OCI-LY3 (cell line): ENCODE results near the gene CAMKMT.

Experiments
- H2AFZ ChIP-seq: fragments of 200-600, 300-600 bp; shearing (Covaris generic); 2 replicates; pipeline ENCODE4 v1.6.0; 2014; ENCODE audit warnings: antibody characterized with exemption, low read depth, low read length
- H3K27ac ChIP-seq: fragments of 200-600, 300-600 bp; sonication (generic); 2 replicates; pipeline ENCODE4 v1.5.1; 2014; ENCODE audit warnings: mild to moderate bottlenecking, low read length, moderate library complexity, mixed read lengths
- H3K27me3 ChIP-seq: fragments of 200-600, 300-600 bp; sonication (generic); 2 replicates; pipeline ENCODE4 v1.6.1; 2014; ENCODE audit warnings: low read depth, low read length, mixed read lengths
- H3K36me3 ChIP-seq: fragments of 200-600, 300-600 bp; sonication (generic); replicated peaks from 2 replicates; pipeline ENCODE3; 2014; ENCODE audit warnings: low read depth, low read length, mixed read lengths
- H3K4me1 ChIP-seq: fragments of 300-600, 200-600 bp; sonication (generic); 2 replicates; pipeline ENCODE4 v1.6.1; 2014; ENCODE audit warnings: low read length, mixed read lengths
- H3K4me2 ChIP-seq: fragments of 200-600, 300-600 bp; sonication (generic); 2 replicates; pipeline ENCODE4 v1.6.1; 2014; ENCODE audit warnings: low read length, mixed read lengths
- H3K4me3 ChIP-seq: fragments of 300-600, 200-600 bp; sonication (generic); 2 replicates; pipeline ENCODE4 v1.5.1; 2014; ENCODE audit warnings: antibody characterized with exemption, mild to moderate bottlenecking, low read length, moderate library complexity
- H3K79me2 ChIP-seq: fragments of 300-600, 200-600 bp; shearing (Covaris generic); 2 replicates; pipeline ENCODE4 v1.6.1; 2014; ENCODE audit warnings: mild to moderate bottlenecking, low read length, mixed read lengths
- H3K9ac ChIP-seq: fragments of 300-600, 200-600 bp; shearing (Covaris generic); 2 replicates; pipeline ENCODE4 v1.6.0; 2014; ENCODE audit warnings: mild to moderate bottlenecking, low read length, moderate library complexity
- H3K9me3 ChIP-seq: fragments of 200-600, 300-600 bp; shearing (Covaris generic); 2 replicates; pipeline ENCODE4 v1.6.1; 2014; ENCODE audit warnings: low read length, mixed read lengths; ENCODE audit not compliant: insufficient read depth
- H4K20me1 ChIP-seq: fragments of 200-600, 300-600 bp; sonication (generic); 2 replicates; pipeline ENCODE4 v1.6.1; 2016; ENCODE audit warnings: low read length, mixed read lengths; ENCODE audit not compliant: insufficient read depth
- CTCF ChIP-seq: fragments of 200-600, 300-600 bp; sonication (generic); IDR thresholded peaks from 2 replicates; pipeline ENCODE4 v1.5.1; 2014; ENCODE audit warnings: antibody characterized with exemption, low read length, low read depth
- EZH2phosphoT487 ChIP-seq: fragments of 200-600 bp; shearing (Covaris generic); IDR thresholded peaks from 2 replicates; pipeline ENCODE4 v1.6.1; 2018; ENCODE audit warnings: antibody characterized with exemption, mixed run types, low read depth

The CAMKMT gene

GRCh38 chr2:44645937-44646336 lies 284.2 kb downstream of the CAMKMT start:
- no peak for TF ChIP-seq CTCF
- TF ChIP-seq EZH2phosphoT487, result no peak
- Histone ChIP-seq H4K20me1 (no peaks in the 10 kb centered on the region), H3K27me3 (no peaks in the 10 kb centered on the region), H3K9ac (no peak overlapping the region), H3K27ac (no peak overlapping the region), H3K79me2 (no peaks in the 10 kb centered on the region), H3K4me3 (no peak overlapping the region), H3K4me2 (no peak overlapping the region), H3K4me1 (no peaks in the 10 kb centered on the region), H3K36me3 (no peaks in the 10 kb centered on the region), H2AFZ (no peak overlapping the region), H3K9me3 (no peaks in the 10 kb centered on the region)

GRCh38 chr2:44649381-44649780 lies 287.6 kb downstream of the CAMKMT start:
- Histone ChIP-seq H3K4me2 (no peak overlapping the region), H3K9me3 (no peaks in the 10 kb centered on the region), H3K9ac (no peak overlapping the region), H3K27me3 (no peaks in the 10 kb centered on the region), H3K4me1 (peaks cover 24% of the 10 kb centered on the region), H3K27ac (no peak overlapping the region), H2AFZ (no peak overlapping the region), H4K20me1 (no peaks in the 10 kb centered on the region), H3K79me2 (no peaks in the 10 kb centered on the region), H3K4me3 (no peak overlapping the region), H3K36me3 (no peaks in the 10 kb centered on the region)
- TF ChIP-seq EZH2phosphoT487 (no peak), CTCF (no peak)

GRCh38 chr2:44650796-44651195 lies 289.0 kb downstream of the CAMKMT start:
- H3K4me2 ChIP-seq, result no peak overlapping the region
- no peaks in the 10 kb centered on the region for H4K20me1 ChIP-seq
- no peaks in the 10 kb centered on the region for H3K9me3 ChIP-seq
- H3K79me2 ChIP-seq, result no peaks in the 10 kb centered on the region
- peaks cover 24% of the 10 kb centered on the region for H3K4me1 ChIP-seq
- H2AFZ ChIP-seq, result no peak overlapping the region
- H3K9ac ChIP-seq, result no peak overlapping the region
- H3K36me3 ChIP-seq, result no peaks in the 10 kb centered on the region
- TF ChIP-seq CTCF, result no peak
- no peak for TF ChIP-seq EZH2phosphoT487
- no peak overlapping the region for H3K27ac ChIP-seq
- H3K27me3 ChIP-seq, result no peaks in the 10 kb centered on the region
- no peak overlapping the region for H3K4me3 ChIP-seq

- TF ChIP-seq EZH2phosphoT487 (no peak), CTCF (no peak)
- no peak overlapping the region for H3K27ac ChIP-seq
- no peaks in the 10 kb centered on the region for H3K79me2 ChIP-seq
- H4K20me1 ChIP-seq, result no peaks in the 10 kb centered on the region
- H3K4me1 ChIP-seq, result peaks cover 24% of the 10 kb centered on the region
- no peaks in the 10 kb centered on the region for H3K9me3 ChIP-seq
- H3K9ac ChIP-seq, result no peak overlapping the region
- H2AFZ ChIP-seq, result no peak overlapping the region
- no peak overlapping the region for H3K4me3 ChIP-seq
- no peaks in the 10 kb centered on the region for H3K36me3 ChIP-seq
- H3K4me2 ChIP-seq, result peak overlapping the region; percentile 36
- no peaks in the 10 kb centered on the region for H3K27me3 ChIP-seq
These were observed 290.2 kb downstream of the CAMKMT start for GRCh38 chr2:44651974-44652373.
